IPS-18c (cell line): Measurements from ENCODE around the gene MRNIP.

Experiments used
- H3K4me3 ChIP-seq: 2 replicates; pipeline ENCODE4 v1.7.0; 2013; ENCODE audit warnings: low read depth, mild to moderate bottlenecking, low read length, moderate library complexity; ENCODE audit not compliant: insufficient read depth
- H3K9me3 ChIP-seq: one replicate; pipeline ENCODE4 v1.6.1; 2013; ENCODE audit warnings: mild to moderate bottlenecking, low read length, moderate library complexity; ENCODE audit not compliant: control insufficient read depth, insufficient read depth

MRNIP gene

DNA sequence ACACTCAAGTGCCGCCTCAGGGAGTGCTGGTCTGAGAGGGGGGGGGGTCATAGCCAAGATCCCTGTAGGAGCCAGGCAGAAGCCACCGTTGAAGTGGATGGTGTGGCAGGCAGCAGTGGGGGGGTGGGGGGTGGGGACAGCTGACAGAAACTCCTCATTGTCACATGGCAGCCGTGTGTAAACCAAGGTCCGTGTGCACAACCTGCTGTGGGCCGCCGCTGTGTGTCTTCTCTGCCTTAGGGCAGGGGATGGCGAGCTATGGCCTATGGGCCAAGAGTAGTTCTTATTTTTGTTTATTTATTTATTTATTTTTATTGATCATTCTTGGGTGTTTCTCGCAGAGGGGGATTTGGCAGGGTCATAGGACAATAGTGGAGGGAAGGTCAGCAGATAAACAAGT is 24.5 kb downstream of the MRNIP start:
- no peak overlapping the region for H3K4me3 ChIP-seq
- peaks cover 2% of the 10 kb centered on the region for H3K9me3 ChIP-seq

DNA sequence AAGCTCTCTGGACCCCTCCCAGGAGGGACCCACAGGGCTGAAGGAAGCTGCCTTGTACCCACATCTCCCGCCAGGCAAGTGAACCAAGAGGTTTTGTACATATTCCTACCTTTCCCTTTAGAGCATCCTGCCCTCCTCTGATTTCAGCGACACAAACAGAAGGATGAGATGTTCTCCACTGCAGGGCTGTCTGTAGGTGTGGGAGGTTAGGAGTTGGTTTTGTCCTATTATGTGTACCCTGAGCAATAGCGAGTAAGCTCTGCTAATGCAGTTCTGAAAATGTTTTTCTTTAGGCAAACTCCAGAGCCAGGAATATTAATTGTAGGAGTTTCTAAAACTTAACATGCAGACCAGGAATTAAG is 24.9 kb downstream of the MRNIP start:
- Histone ChIP-seq H3K4me3 (no peak overlapping the region), H3K9me3 (peaks cover 2% of the 10 kb centered on the region)

DNA sequence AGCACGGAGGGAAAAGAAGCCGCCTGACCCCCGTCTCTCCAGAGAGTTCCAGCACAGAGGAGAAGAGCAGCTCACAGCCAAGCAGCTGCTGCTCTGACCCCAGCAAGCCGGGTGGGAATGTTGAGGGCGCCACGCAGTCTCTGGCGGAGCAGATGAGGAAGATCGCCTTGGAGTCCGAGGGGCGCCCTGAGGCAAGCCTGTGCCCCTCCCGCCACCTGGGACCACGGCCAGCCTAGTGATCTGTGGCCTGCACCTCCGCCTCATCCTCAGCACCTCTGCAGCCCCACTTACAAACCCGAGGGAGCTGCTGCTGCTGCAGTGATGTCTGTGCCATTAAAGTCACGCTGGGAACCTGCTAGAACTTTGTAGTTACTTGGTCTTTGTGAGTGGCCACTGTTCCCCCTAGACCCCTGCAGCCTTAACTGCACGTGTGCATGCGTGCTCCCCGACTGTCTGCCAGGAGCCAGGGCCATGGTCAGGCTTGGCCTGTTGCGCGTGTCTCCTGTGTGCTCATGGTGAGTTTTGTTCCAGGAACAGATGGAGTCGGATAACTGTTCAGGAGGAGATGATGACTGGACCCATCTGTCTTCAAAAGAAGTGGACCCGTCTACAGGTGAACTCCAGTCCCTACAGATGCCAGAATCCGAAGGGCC is 25.4 kb downstream of the MRNIP start:
- no peak overlapping the region for H3K4me3 ChIP-seq

DNA sequence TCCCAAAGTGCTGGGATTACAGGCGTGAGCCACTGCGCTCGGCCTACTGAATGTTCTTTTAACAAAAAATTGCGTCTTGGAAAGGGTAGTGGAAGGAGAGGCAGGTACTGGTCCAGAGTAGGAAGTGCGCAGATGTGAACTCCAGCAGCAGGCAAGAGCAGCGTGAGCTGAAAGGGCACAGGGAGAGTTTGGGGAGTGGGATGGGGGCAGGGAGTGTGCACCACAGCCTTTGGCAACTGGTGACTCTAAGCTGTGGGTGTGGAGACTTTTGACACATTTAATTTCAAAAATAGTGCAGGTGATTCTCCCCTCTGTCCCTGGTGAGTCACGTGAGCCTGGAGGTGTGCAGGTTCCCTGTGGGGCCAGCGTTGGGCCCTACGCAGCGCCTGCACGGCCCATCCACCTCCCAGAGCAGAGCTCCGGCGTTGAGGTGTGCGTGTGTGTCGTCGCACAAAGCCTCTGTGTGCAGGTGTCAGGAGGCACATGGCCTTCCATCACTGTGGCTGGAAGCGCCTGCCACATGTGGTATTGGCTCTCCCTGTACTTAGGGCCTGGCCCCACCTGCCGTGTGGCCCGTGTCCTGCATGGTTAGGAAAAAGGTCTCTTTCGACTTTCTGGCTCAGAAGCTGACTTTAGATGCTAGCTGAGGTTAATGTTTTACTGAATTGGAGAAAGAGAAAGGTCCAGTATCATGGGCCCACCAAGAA is 26.4 kb downstream of the MRNIP start:
- Histone ChIP-seq H3K9me3 (no peaks in the 10 kb centered on the region), H3K4me3 (no peak overlapping the region)

More for the DNA sequence above, 25.4 kb downstream of the MRNIP start:
- H3K9me3 ChIP-seq: no peaks in the 10 kb centered on the region

DNA sequence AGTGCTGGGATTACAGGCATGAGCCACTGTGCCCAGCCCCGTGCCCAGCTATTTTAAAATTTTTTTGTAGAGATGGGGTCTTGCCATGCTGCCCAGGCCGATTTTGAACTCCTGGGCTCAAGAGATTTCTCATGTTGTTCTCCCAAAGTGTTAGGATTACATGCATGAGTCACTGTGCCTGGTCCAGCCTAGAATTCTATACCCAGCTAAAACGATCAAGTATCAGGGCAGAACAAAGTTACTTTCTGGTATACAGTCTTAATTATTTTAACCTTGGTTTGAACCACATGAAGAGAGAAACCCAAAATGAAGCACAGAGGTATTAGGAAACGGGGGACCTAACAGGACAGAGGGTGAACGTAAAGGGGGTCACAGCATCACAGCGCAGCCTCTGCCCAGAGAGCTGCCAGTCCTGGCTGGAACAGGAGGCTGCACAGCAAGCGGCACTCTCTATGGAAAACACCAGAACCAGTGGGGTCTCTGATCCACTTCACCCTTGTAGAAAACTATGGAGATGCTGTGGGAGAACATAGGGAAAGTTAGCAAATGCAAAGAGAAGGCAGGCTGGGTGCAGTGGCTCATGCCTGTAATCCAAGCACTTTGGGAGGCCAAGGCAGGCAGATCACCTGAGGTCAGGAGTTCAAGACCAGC is 27.7 kb downstream of the MRNIP start:
- H3K4me3 ChIP-seq: no peak overlapping the region
- H3K9me3 ChIP-seq: no peaks in the 10 kb centered on the region

DNA sequence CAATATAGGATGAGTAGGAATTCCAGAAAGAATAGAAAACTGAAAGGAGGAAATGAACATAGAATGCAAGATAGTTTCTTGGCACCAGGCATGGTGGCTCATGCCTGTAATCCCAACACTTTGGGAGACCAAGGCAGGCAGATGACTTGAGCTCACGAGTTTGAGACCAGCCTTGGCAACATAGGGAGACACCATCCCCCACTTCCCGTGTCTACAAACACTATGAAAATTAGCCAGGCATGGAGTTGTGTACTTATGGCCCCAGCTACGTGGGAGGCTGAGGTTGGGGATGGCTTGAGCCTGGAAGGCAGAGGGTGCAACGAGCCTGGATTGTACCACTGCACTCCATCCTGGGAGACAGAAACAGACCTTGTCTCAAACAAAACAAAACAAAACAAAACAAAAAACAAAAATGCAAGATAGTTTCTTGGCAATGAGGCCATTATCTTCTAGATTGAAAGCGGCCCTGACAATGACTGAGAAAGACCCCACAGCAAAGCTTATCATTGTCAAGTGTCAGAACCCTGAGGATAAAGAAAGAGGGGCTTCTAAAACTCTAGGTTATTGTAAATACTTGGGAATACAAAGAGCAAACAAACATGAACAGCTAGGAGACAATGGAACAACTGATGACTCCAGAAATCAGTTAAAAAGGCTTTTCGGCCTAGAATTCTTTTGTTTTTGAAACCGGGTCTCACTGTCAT is 28.7 kb downstream of the MRNIP start:
- no peak overlapping the region for H3K4me3 ChIP-seq
- no peaks in the 10 kb centered on the region for H3K9me3 ChIP-seq

DNA sequence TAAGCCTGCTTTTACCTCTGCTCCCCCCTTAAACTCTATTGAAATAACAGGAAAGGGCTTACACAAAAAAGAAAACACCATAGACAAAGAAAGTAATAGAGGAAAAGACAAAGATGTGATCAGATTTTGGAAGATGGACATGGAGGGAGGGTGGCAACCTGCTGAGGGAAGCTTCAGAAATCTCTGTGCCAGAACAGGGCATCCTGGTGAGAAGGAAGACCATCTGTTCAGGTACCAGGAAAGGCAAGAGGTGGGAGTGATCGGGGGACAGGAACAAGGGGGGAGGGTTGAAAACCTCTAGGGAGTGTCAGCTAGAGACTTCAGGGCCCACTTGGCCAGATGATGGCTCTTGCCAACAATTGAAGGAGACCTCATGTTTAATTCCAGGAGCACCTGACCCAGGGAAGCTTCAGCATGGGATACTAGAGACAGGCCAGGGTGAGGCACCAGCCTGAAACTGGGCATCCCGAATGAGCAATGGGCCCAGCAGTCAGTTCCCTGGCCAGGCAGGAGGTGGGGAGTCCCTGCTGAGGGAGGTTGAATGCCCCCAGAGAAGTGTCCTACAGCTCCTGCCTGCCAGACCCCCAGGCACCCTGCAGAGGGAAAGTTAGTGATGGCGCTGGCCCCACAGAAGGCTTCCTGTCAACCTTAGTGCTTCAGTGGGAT is 29.7 kb downstream of the MRNIP start:
- Histone ChIP-seq H3K4me3 (no peak overlapping the region), H3K9me3 (no peaks in the 10 kb centered on the region)

DNA sequence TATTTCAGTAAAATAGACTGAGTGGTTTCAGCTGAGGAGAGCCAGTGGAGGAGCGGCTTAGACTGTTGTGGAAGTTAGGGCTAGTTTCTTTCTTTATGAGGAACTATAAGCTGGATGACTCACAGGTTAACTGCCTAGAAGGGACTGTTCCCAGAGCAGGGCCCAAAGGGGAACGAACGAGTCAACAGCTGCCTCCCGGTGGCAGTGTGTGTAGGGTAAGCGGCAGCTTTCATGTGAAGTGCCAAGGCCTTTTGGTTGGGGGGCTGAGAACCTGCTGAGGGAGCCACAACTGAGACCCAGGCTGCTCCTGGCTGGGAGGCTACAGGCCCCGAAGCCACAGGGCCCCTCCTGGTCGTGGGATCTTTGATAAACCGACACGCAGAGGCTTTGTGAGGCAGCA is 30.9 kb downstream of the MRNIP start:
- no peak overlapping the region for H3K4me3 ChIP-seq
- H3K9me3 ChIP-seq: no peaks in the 10 kb centered on the region

DNA sequence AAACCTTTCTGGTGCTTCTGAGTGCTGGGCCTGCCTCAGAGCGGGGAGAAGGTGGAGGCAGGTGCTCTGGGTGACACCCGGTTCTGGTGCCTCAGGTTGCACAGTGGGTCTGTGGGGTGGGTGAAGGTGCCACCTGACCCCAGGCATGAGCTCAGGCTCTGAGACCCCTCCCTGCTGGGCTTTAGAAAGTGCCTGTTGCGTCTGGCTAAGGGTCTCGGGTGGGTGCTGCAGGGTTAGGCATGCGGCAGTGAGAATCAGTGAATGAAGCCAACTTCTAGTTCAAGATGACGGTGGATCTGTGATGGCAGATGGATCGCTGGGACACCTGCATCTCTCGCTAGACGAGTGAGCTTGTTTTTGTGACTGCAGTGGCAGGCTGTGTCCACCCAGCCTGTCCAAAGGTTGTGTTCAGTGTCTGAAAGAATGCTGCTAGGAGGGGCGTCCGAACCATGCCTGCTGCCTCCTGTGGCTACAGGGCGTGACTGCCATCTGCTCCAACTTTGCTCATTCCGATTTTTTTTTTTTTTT is 32.9 kb downstream of the MRNIP start:
- Histone ChIP-seq H3K4me3 (no peak overlapping the region), H3K9me3 (no peaks in the 10 kb centered on the region)

DNA sequence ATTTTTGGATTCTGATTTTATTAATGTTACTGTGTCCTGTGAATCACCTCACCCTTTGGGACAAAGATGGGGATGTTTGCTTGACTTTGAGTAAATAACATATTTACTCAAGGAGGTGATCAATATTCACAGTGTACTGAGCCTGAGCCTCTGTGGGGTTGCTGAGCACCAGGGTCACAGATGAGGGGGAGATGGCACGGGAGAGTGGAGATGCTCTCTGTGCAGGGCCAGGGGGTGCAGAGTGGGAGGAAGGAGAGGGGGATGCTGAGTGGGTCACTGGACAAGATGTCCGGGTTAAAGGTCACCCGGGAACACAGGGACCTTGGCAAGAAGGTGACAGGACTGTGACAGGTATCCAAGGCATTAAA is 33.9 kb downstream of the MRNIP start:
- no peak overlapping the region for H3K4me3 ChIP-seq
- no peaks in the 10 kb centered on the region for H3K9me3 ChIP-seq

DNA sequence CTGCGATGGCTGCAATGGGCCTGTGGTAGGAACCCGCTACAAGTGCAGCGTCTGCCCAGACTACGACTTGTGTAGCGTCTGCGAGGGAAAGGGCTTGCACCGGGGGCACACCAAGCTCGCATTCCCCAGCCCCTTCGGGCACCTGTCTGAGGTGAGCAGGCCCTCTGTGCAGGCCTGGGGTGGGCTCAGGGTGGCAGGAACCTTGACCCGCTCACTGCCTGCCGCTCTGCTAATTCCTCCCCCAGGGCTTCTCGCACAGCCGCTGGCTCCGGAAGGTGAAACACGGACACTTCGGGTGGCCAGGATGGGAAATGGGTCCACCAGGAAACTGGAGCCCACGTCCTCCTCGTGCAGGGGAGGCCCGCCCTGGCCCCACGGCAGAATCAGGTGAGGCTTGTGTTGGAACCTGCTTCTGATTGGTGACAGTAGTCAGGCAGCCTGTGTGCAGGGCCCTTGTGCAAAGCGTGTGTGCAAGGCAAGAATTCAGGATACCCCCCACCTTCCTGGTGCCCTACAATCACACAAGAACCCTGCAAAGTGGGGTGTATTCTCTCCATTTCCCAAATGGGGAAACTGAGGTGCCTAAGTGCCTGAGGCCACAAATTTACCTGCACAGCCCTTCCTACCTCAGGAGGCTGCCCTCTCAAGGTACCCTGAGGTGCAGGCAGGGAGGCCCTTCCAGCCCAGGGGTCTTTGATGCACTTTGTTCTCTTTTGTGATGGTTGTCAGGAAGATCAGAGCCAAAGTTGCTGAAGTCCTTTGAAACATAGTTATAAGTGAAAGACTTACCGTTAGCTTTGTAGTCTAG is 34.5 kb downstream of the MRNIP start:
- H3K9me3 ChIP-seq: no peaks in the 10 kb centered on the region
- H3K4me3 ChIP-seq: no peak overlapping the region

DNA sequence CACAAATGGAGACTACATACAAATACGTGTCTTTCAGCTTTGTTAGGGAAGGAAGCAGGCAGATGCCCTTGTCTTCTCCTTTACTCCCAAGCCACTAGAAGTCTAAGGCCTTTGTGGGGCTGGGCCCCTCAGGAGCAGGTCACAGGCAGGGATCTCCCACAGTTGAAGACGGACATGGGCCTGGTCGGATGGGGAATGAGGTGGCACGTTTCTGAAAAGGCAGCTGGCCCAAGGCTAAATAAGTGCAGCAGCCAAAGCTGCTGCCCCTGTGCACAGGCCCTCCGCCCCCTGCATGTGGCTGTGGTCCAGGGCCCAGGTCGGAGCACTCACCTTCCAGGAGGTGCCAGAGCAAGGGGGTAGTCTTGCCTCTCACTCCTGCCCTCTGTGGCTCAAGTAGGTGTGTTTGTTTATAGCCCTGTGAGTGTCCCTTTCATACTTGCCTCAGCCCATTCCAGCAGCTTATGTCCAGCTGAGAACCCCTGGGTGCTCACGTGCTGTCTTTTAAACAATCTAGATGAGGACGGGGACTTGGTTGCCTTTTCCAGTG is 36.1 kb downstream of the MRNIP start:
- no peaks in the 10 kb centered on the region for H3K9me3 ChIP-seq
- peak overlapping the region; percentile 10; the same call in 1 of the 2 replicates for H3K4me3 ChIP-seq

DNA sequence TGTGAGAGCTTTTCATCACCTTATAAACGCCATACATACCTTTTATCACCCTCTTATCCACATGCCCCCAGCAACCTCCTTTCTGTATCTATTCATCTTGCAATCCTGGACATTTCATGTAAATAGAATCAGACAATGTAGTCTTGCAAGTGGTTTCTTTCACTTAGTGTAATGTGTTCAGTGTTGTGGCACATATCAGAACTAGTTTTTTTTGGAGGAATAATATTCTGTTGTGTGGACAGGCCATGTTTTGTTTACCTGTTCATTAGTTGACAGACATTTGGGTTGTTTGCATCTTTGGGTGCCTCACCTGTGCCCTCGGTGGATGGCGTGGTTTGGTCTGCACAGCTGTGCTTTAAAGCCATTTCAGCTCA is 36.6 kb downstream of the MRNIP start:
- H3K9me3 ChIP-seq: no peaks in the 10 kb centered on the region
- H3K4me3 ChIP-seq: peak overlapping the region; percentile 95; the same call in 1 of the 2 replicates

DNA sequence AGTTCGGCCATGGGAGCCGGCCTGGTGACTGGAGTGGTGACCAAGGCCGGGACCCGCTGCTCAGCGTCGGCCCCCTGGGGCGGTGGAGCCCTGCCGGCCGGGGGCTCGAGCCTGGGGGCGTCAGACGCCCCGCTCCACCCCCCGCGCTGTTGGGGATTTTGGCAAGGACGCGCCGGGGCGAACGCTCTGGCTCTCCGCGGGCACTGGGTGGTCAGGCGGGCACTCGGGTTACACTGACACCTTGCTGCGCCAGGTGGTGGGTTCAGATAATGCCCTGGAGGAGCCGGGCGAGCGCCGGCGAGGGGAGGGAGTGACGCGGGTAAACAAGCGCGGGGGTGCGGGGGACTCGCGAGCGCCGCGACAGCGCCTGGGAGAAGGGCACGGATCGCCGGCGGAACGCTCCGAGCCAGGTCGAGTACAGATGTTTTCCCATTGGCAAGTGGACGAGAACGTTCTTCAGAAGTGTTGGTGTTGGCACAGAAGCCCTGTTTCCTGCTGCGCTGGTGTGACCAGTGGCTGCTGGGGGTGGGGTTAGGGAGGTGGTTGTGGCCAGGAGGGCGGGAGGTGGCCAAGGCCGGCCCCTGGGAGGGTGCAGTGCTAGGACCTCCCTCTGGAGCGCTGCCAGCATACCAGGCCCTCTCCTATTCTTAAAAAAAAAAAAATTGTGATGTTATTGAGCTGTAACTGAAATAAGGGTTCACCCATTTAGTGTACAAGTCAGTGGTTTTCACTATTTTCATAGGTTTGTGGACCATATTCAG is 37.1 kb downstream of the MRNIP start:
- Histone ChIP-seq H3K9me3 (no peaks in the 10 kb centered on the region), H3K4me3 (peak overlapping the region; percentile 95)

DNA sequence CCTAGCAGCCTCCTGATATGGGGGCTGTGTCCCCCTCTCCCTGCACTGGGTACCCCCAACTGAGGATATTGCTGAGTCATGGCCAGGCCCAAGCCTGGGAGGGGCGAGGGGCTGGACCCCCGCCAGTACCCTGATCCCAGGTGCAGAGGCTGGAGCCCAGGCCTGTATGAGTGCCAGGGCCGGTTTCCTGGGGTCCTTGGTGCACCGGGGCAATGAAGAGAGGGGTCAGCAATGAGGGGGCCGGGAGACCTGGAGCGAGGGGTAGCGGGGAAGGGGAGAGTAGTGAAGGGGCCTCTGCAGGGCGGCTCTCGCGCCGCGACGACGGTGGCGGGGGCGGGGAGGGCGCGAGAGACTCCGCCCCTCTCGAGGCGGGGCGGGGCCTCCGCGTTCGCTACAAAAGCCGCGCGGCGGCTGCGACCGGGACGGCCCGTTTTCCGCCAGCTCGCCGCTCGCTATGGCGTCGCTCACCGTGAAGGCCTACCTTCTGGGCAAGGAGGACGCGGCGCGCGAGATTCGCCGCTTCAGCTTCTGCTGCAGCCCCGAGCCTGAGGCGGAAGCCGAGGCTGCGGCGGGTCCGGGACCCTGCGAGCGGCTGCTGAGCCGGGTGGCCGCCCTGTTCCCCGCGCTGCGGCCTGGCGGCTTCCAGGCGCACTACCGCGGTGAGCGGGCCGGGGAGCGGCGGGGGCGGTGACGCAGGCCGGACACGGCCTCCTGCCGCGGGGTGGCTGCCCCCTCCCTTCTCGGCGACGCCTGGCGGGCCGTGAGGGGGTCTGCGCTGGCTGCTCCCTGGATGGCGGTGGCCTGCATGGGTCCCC is 37.9 kb downstream of the MRNIP start, which contains the start of gene SQSTM1:
SQSTM1 (plus strand) TSS at position 423 of the 815 bp plus-strand sequence; CDS start at position 455, 32 bp downstream.
- Histone ChIP-seq H3K4me3 (peak within 1 kb of the TSS; percentile 95), H3K9me3 (no peaks in the 10 kb centered on the region)
